Mesenchymal stem cell (in vitro differentiated cells and primary cell): ENCODE results near the gene C6orf136.
"Not testable (repeated sequence)": the region's sequence is repeated elsewhere in the genome, so short reads cannot be mapped to it uniquely, and the experiment has no call there.

ENCODE experiments used
- DNase-seq: peaks from one replicate; pipeline ENCODE4 v3.0.0-alpha.2; 2013
- H2AFZ ChIP-seq: one replicate; pipeline ENCODE4 v1.6.1; 2013; ENCODE audit warnings: low read depth, mild to moderate bottlenecking, control low read depth, inconsistent platforms, low read length, moderate library complexity
- H2AK5ac ChIP-seq: 2 replicates; pipeline ENCODE4 v1.6.1; 2013; ENCODE audit warnings: low read length, moderate library complexity, mild to moderate bottlenecking, inconsistent platforms; ENCODE audit not compliant: severe bottlenecking
- H2BK120ac ChIP-seq: one replicate; pipeline ENCODE4 v1.6.1; 2013; ENCODE audit warnings: low read depth, mild to moderate bottlenecking, inconsistent platforms, low read length, moderate library complexity
- H2BK12ac ChIP-seq, 2 experiments: one replicate each; pipeline ENCODE4 v1.6.1; 2013; ENCODE audit warnings: inconsistent platforms in 2 of 2, low read length in 2 of 2, mild to moderate bottlenecking in 2 of 2, moderate library complexity in 2 of 2, control low read depth in 1 of 2
- H2BK15ac ChIP-seq: one replicate; pipeline ENCODE4 v1.6.1; 2013; ENCODE audit warnings: mild to moderate bottlenecking, low read depth, inconsistent platforms; ENCODE audit not compliant: poor library complexity, severe bottlenecking
- H2BK5ac ChIP-seq: 2 replicates; pipeline ENCODE4 v1.6.1; 2013; ENCODE audit warnings: low read depth, mild to moderate bottlenecking, low read length, control low read depth, inconsistent platforms; ENCODE audit not compliant: poor library complexity, severe bottlenecking
- H3K14ac ChIP-seq, 2 experiments: one replicate each; pipeline ENCODE4 v1.6.1; 2013; ENCODE audit warnings: inconsistent platforms in 2 of 2, low read length in 2 of 2, control low read depth in 1 of 2, mild to moderate bottlenecking in 1 of 2, moderate library complexity in 1 of 2
- H3K18ac ChIP-seq, 2 experiments: one replicate each; pipeline ENCODE4 v1.6.1; 2013; ENCODE audit warnings: inconsistent platforms in 2 of 2, low read length in 2 of 2, control low read depth in 1 of 2, low read depth in 1 of 2, mild to moderate bottlenecking in 1 of 2
- H3K23ac ChIP-seq, 2 experiments: one replicate each; pipeline ENCODE4 v1.6.1; 2013; ENCODE audit warnings: inconsistent platforms in 2 of 2, low read length in 2 of 2, mild to moderate bottlenecking in 2 of 2, moderate library complexity in 2 of 2, control low read depth in 1 of 2
- H3K27ac ChIP-seq: 2 replicates; pipeline ENCODE4 v1.5.1; 2013; ENCODE audit warnings: mild to moderate bottlenecking, moderate library complexity, low read length, control low read depth, inconsistent platforms; ENCODE audit not compliant: poor library complexity, severe bottlenecking
- H3K27me3 ChIP-seq, 2 experiments: 2 replicates each; pipeline versions ENCODE4 v1.6.1 to v1.7.0; 2013; ENCODE audit warnings: low read length in 2 of 2, mild to moderate bottlenecking in 2 of 2, moderate library complexity in 2 of 2, control low read depth in 1 of 2, inconsistent platforms in 1 of 2; ENCODE audit not compliant: control insufficient read depth in 1 of 2, insufficient read depth in 1 of 2
- H3K36me3 ChIP-seq, 2 experiments: 2 replicates each; pipeline versions ENCODE4 v1.6.1 to v1.7.0; 2013; ENCODE audit warnings: low read length in 2 of 2, control low read depth in 1 of 2, inconsistent platforms in 1 of 2, low read depth in 1 of 2, mild to moderate bottlenecking in 1 of 2; ENCODE audit not compliant: insufficient read depth in 2 of 2, control insufficient read depth in 1 of 2
- H3K4ac ChIP-seq, 2 experiments: one replicate each; pipeline ENCODE4 v1.6.1; 2013; ENCODE audit warnings: inconsistent platforms in 2 of 2, low read length in 2 of 2, mild to moderate bottlenecking in 2 of 2, moderate library complexity in 2 of 2, control low read depth in 1 of 2, low read depth in 1 of 2
- H3K4me1 ChIP-seq: 2 replicates; pipeline ENCODE4 v1.6.1; 2013; ENCODE audit warnings: low read depth, low read length, control low read depth; ENCODE audit not compliant: control insufficient read depth, insufficient read depth
- H3K4me2 ChIP-seq: 2 replicates; pipeline ENCODE4 v1.6.1; 2013; ENCODE audit warnings: low read length, mild to moderate bottlenecking, inconsistent platforms; ENCODE audit not compliant: poor library complexity, severe bottlenecking
- H3K4me3 ChIP-seq, 2 experiments: 2 replicates each; pipeline versions ENCODE4 v1.5.1 to v1.7.0; 2013; ENCODE audit warnings: low read length in 2 of 2, mild to moderate bottlenecking in 2 of 2, control low read depth in 1 of 2, low read depth in 1 of 2; ENCODE audit not compliant: insufficient read depth in 1 of 2
- H3K79me1 ChIP-seq: replicated peaks from 2 replicates; pipeline ENCODE4 v1.6.1; 2013; ENCODE audit warnings: mild to moderate bottlenecking, control low read depth, low read length, inconsistent platforms; ENCODE audit not compliant: poor library complexity, severe bottlenecking
- H3K9ac ChIP-seq: 2 replicates; pipeline ENCODE4 v1.7.0; 2013; ENCODE audit warnings: mild to moderate bottlenecking, low read length, moderate library complexity
- H3K9me3 ChIP-seq: 2 replicates; pipeline ENCODE4 v1.7.0; 2013; ENCODE audit warnings: mild to moderate bottlenecking, low read length; ENCODE audit not compliant: control insufficient read depth
- H4K8ac ChIP-seq: one replicate; pipeline ENCODE4 v1.6.1; 2013; ENCODE audit warnings: inconsistent platforms, mild to moderate bottlenecking, low read length, moderate library complexity
- H4K91ac ChIP-seq: one replicate; pipeline ENCODE4 v1.6.1; 2013; ENCODE audit warnings: mild to moderate bottlenecking, low read length, inconsistent platforms
- WGBS: methylation state at CpG from one replicate; pipeline ENCODE4 v1.1.7; 2013; ENCODE audit warnings: mixed read lengths; 5-methylcytosine and 5-hydroxymethylcytosine counted together

Gene C6orf136

GRCh38 chr6:30657922-30658321, 11.0 kb downstream of the C6orf136 start:
- H2BK12ac ChIP-seq, H3K27ac ChIP-seq, H3K14ac ChIP-seq, H4K8ac ChIP-seq, H3K4me2 ChIP-seq, H3K23ac ChIP-seq, H2AK5ac ChIP-seq, H2BK15ac ChIP-seq, H3K4ac ChIP-seq, H3K4me3 ChIP-seq, DNase-seq, H2BK120ac ChIP-seq, H2BK5ac ChIP-seq, H3K27me3 ChIP-seq, H3K18ac ChIP-seq, H2AFZ ChIP-seq, H4K91ac ChIP-seq, H3K9me3 ChIP-seq, H3K9ac ChIP-seq: not testable (repeated sequence)
- WGBS, result 94% methylated on average over 5 of the region's 5 CpGs
- Histone ChIP-seq H3K4me1 (peaks cover 14% of the 10 kb centered on the region), H3K36me3 (peaks cover 86 to 94% of the 10 kb centered on the region in 2 experiments), H3K79me1 (peaks cover 10% of the 10 kb centered on the region)

- Histone ChIP-seq H2BK15ac (no peak overlapping the region), H3K36me3 (peaks cover 62 to 82% of the 10 kb centered on the region in 2 experiments), H2AFZ (no peak overlapping the region), H4K91ac (no peak overlapping the region), H3K14ac (no peak overlapping the region), H2AK5ac (no peak overlapping the region), H3K9me3 (no peaks in the 10 kb centered on the region), H3K23ac (no peak overlapping the region), H2BK5ac (no peak overlapping the region), H3K27ac (no peak overlapping the region), H3K27me3 (no peaks in the 10 kb centered on the region), H3K4ac (no peak overlapping the region), H2BK12ac (no peak overlapping the region), H3K4me3 (no peak overlapping the region), H2BK120ac (no peak overlapping the region), H3K18ac (no peak overlapping the region), H3K9ac (no peak overlapping the region), H3K4me2 (no peak overlapping the region), H4K8ac (no peak overlapping the region), H3K4me1 (no peaks in the 10 kb centered on the region), H3K79me1 (peaks cover 28% of the 10 kb centered on the region)
- 96% methylated on average over 30 of the region's 34 CpGs for WGBS
- no peak for DNase-seq
Observed at GRCh38 chr6:30664994-30665767, 18.2 kb downstream of the C6orf136 start.

DNA sequence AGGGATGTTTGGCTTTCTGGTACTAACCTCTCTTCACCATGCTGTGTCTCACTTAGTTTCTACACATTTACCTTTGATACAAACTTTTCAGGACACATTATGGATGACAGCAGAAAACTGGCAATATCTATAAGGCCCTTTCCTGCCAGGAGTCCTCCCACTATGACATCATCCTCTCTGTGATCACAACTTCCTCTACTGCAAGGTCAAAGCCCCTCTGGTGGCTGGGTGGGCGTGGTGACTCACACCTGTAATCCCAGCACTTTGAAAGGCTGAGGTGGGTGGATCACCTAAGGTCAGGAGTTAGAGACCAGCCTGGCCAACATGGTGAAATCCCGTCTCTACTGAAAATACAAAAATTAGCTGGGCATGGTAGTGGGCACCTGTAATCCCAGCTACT, 19.4 kb downstream of the C6orf136 start:
- not testable (repeated sequence) for H3K4me3 ChIP-seq, H2BK12ac ChIP-seq, H3K23ac ChIP-seq, H2BK15ac ChIP-seq, H3K27ac ChIP-seq, H3K9me3 ChIP-seq, H3K9ac ChIP-seq, H2AK5ac ChIP-seq, H3K14ac ChIP-seq, H2BK5ac ChIP-seq, H4K91ac ChIP-seq, H3K4me2 ChIP-seq, H4K8ac ChIP-seq, H3K18ac ChIP-seq, H2BK120ac ChIP-seq, H2AFZ ChIP-seq, H3K27me3 ChIP-seq, DNase-seq, H3K4ac ChIP-seq, H3K4me1 ChIP-seq
- peaks cover 64 to 84% of the 10 kb centered on the region in 2 experiments for H3K36me3 ChIP-seq
- WGBS, result 94% methylated on average over 2 of the region's 2 CpGs
- H3K79me1 ChIP-seq, result peaks cover 35% of the 10 kb centered on the region

DNA sequence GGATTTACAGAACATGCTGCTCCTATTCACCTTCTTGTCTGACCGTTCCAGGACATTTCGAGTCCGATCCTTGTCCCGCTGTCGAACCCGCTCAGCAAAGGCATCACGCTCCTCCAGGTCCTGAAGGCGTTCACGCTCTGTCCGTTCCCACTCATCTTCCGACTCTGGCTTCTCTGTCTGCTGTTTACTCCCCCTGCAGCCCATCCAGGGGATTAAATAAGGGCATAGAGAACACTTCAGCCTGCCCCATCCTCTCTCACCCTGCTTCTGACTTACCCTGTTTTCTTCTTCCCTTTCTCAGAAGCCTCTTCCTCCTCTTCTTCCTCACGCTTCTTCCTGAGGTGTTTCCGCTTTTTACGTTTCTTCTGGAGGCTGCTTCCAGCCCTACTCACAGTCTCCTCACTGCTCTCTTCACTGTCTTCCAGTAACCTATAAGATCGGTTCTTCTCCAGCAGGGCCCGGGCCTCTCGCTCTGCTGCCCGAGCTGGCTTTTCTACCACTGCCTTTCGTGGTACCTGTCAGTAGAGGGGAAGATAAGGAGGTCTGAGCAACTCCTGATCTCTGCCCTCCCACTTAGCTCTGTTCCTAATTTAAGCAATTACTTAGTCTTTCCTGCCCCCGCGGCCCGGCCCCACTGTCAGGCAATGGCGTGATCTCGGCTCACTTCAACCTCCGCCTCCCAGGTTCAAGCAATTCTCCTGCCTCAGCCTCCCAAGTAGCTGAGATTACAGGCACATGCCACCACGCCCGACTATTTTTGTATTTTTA, 24.0 kb downstream of the C6orf136 start:
- Histone ChIP-seq H3K27ac (no peak overlapping the region), H4K91ac (no peak overlapping the region), H3K4ac (no peak overlapping the region), H3K4me1 (peaks cover 10% of the 10 kb centered on the region), H3K4me2 (no peak overlapping the region), H3K9me3 (no peaks in the 10 kb centered on the region), H3K9ac (peak overlapping the region; percentile 98), H2AFZ (no peak overlapping the region), H2BK120ac (no peak overlapping the region), H3K27me3 (no peaks in the 10 kb centered on the region), H2BK5ac (no peak overlapping the region), H3K14ac (no peak overlapping the region), H2BK12ac (no peak overlapping the region), H3K79me1 (peaks cover 18% of the 10 kb centered on the region), H3K4me3 (peak overlapping the region in 1 of 2 experiments; percentile 98), H4K8ac (no peak overlapping the region), H3K18ac (no peak overlapping the region), H2BK15ac (no peak overlapping the region), H2AK5ac (no peak overlapping the region), H3K23ac (no peak overlapping the region), H3K36me3 (peaks cover 25 to 45% of the 10 kb centered on the region in 2 experiments)
- 95% methylated on average over 26 of the region's 27 CpGs for WGBS
- DNase-seq, result peak; percentile 47
